ENCODE data around the gene TIMP3. TPM values are rescaled to one million over a fixed set of nuclear protein-coding genes. Genes with fewer than 3 reads are reported as not detected.

The TIMP3 gene
- polyA plus RNA-seq, 1 donor from 2014 or later: 0.72 TPM

DNA sequence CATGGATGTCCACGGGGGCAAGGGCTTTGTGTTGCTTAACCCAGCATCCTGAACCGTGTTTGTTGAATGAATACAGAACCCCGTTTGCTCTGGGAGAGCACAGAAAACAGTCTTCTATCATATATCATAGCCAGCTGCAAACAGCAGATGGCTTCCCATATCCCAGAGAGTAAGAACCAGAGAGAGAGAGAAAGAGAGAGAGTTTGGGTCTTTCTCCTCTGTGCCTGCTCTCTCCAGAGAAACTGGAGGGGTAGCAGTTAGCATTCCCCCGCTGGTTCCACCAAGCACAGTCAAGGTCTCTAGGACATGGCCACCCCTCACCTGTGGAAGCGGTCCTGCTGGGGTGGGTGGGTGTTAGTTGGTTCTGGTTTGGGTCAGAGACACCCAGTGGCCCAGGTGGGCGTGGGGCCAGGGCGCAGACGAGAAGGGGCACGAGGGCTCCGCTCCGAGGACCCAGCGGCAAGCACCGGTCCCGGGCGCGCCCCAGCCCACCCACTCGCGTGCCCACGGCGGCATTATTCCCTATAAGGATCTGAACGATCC lies 440 bp upstream of the TIMP3 start:
- H3K27me3 ChIP-seq (ENCODE audit: insufficient read depth, low read depth, low read length): peaks cover 37% of the 10 kb centered on the region
- H3K9me2 ChIP-seq (ENCODE audit: insufficient read depth, low read length): no peaks in the 10 kb centered on the region
- no peak for TF ChIP-seq EZH2 (IDR thresholded peaks at IDR 0.05; ENCODE audit: borderline replicate concordance, insufficient read depth, low read length, poor library complexity, severe bottlenecking)
- TF ChIP-seq POLR2AphosphoS5 (IDR thresholded peaks at IDR 0.05): no peak
- TF ChIP-seq RAD21 (conservative IDR thresholded peaks at IDR 0.05): no peak
- TF ChIP-seq, protein P1, sequence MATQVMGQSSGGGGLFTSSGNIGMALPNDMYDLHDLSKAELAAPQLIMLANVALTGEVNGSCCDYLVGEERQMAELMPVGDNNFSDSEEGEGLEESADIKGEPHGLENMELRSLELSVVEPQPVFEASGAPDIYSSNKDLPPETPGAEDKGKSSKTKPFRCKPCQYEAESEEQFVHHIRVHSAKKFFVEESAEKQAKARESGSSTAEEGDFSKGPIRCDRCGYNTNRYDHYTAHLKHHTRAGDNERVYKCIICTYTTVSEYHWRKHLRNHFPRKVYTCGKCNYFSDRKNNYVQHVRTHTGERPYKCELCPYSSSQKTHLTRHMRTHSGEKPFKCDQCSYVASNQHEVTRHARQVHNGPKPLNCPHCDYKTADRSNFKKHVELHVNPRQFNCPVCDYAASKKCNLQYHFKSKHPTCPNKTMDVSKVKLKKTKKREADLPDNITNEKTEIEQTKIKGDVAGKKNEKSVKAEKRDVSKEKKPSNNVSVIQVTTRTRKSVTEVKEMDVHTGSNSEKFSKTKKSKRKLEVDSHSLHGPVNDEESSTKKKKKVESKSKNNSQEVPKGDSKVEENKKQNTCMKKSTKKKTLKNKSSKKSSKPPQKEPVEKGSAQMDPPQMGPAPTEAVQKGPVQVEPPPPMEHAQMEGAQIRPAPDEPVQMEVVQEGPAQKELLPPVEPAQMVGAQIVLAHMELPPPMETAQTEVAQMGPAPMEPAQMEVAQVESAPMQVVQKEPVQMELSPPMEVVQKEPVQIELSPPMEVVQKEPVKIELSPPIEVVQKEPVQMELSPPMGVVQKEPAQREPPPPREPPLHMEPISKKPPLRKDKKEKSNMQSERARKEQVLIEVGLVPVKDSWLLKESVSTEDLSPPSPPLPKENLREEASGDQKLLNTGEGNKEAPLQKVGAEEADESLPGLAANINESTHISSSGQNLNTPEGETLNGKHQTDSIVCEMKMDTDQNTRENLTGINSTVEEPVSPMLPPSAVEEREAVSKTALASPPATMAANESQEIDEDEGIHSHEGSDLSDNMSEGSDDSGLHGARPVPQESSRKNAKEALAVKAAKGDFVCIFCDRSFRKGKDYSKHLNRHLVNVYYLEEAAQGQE (IDR thresholded peaks at IDR 0.05; ENCODE audit: borderline replicate concordance): no peak
- no peak overlapping the region for H3K27ac ChIP-seq (ENCODE audit: low read length)
- no peak overlapping the region for H2AFZ ChIP-seq (ENCODE audit: low read depth, low read length)
- no peaks in the 10 kb centered on the region for H4K20me1 ChIP-seq (ENCODE audit: insufficient read depth)
- no peaks in the 10 kb centered on the region for H3K9me3 ChIP-seq (ENCODE audit: low read length)
- no peak overlapping the region for H3K4me2 ChIP-seq (ENCODE audit: low read length)
- no peaks in the 10 kb centered on the region for H3K79me2 ChIP-seq (replicated peaks; ENCODE audit: insufficient read depth, low read length)
- H3K4me3 ChIP-seq (ENCODE audit: low read length): peak overlapping the region; percentile 66
- no peaks in the 10 kb centered on the region for H3K36me3 ChIP-seq (ENCODE audit: insufficient read depth, low read length)
- peak overlapping the region; percentile 29 for H3K9ac ChIP-seq (ENCODE audit: low read length)
- H3F3A ChIP-seq (ENCODE audit: insufficient read depth, low read length, poor library complexity, severe bottlenecking): no peaks in the 10 kb centered on the region

DNA sequence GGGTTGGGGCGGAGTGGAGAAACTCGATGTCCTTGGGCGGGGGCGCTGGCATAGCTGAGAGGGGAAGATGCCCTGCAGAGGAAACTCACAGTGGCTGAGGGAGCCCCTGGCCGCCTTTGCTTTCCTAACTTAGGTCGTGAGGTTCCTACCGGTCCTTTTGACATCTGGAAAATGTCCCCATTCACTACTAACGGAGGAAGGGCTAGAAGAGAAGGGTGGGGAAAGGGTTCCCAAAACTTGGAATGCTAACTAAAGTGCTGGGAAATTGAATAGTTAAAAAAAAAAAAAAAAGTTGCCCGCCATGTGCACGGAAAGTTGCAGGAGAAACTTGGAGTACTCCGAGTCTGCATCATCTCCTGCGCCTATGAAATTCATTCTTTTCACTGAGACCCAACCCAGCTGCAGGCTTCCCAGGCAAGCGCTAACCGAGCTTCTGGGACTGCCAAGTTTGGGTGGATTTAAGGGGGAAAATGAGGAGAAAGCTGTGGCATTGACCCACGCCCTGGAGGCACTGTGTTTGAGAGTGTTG lies 796 bp downstream of the TIMP3 start:
- Histone ChIP-seq H3K4me3 (ENCODE audit: low read length) (peak overlapping the region; percentile 66), H3K27ac (ENCODE audit: low read length) (no peak overlapping the region), H3F3A (ENCODE audit: insufficient read depth, low read length, poor library complexity, severe bottlenecking) (no peaks in the 10 kb centered on the region), H2AFZ (ENCODE audit: low read depth, low read length) (no peak overlapping the region), H4K20me1 (ENCODE audit: insufficient read depth) (no peaks in the 10 kb centered on the region), H3K9me3 (ENCODE audit: low read length) (no peaks in the 10 kb centered on the region), H3K4me2 (ENCODE audit: low read length) (no peak overlapping the region), H3K9ac (ENCODE audit: low read length) (peak overlapping the region; percentile 29), H3K79me2 (replicated peaks; ENCODE audit: insufficient read depth, low read length) (no peaks in the 10 kb centered on the region), H3K27me3 (ENCODE audit: insufficient read depth, low read depth, low read length) (peaks cover 37% of the 10 kb centered on the region), H3K36me3 (ENCODE audit: insufficient read depth, low read length) (no peaks in the 10 kb centered on the region), H3K9me2 (ENCODE audit: insufficient read depth, low read length) (no peaks in the 10 kb centered on the region)
- TF ChIP-seq EZH2 (IDR thresholded peaks at IDR 0.05; ENCODE audit: borderline replicate concordance, insufficient read depth, low read length, poor library complexity, severe bottlenecking) (no peak), MXI1 (conservative IDR thresholded peaks at IDR 0.05; ENCODE audit: poor library complexity, severe bottlenecking) (no peak), RAD21 (conservative IDR thresholded peaks at IDR 0.05) (no peak), EP300 (conservative IDR thresholded peaks at IDR 0.05; ENCODE audit: poor library complexity, severe bottlenecking) (no peak), TAF1 (IDR thresholded peaks at IDR 0.05; ENCODE audit: low read depth) (no peak), SMC3 (conservative IDR thresholded peaks at IDR 0.05; ENCODE audit: poor library complexity) (no peak), POLR2AphosphoS5 (IDR thresholded peaks at IDR 0.05) (no peak)
- TF ChIP-seq, protein P2, sequence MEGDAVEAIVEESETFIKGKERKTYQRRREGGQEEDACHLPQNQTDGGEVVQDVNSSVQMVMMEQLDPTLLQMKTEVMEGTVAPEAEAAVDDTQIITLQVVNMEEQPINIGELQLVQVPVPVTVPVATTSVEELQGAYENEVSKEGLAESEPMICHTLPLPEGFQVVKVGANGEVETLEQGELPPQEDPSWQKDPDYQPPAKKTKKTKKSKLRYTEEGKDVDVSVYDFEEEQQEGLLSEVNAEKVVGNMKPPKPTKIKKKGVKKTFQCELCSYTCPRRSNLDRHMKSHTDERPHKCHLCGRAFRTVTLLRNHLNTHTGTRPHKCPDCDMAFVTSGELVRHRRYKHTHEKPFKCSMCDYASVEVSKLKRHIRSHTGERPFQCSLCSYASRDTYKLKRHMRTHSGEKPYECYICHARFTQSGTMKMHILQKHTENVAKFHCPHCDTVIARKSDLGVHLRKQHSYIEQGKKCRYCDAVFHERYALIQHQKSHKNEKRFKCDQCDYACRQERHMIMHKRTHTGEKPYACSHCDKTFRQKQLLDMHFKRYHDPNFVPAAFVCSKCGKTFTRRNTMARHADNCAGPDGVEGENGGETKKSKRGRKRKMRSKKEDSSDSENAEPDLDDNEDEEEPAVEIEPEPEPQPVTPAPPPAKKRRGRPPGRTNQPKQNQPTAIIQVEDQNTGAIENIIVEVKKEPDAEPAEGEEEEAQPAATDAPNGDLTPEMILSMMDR (IDR thresholded peaks at IDR 0.05; ENCODE audit: poor library complexity, severe bottlenecking): no peak
- TF ChIP-seq, protein P1 (IDR thresholded peaks at IDR 0.05; ENCODE audit: borderline replicate concordance): no peak
